ENCODE measurements around the gene CLDND1. TPM values are rescaled to one million over a fixed set of nuclear protein-coding genes. Genes with fewer than 3 reads are reported as not detected.

Gene CLDND1
- total RNA-seq, 1 donor from 2014 or later: 90.9 TPM

DNA sequence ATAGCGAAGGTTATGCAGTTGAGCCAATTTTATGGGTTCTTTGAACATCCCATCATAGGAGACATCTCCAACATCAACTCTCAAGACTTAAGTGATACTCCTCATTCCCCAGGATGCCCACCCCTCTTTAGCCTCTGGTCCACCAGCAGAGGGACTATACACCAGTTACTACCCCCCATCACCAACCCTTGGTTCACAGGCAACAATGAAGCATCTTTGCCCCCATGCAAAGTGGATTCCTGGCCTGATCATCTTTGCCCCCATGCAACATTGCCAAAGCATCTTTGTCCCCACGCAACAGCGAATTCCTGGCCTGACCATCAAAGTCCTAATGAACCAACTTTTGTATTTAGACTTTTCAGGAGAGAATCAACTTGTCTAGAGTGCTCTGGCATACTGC, 28.1 kb upstream of the CLDND1 start:
- no peak for DNase-seq
- TF ChIP-seq, protein P1, sequence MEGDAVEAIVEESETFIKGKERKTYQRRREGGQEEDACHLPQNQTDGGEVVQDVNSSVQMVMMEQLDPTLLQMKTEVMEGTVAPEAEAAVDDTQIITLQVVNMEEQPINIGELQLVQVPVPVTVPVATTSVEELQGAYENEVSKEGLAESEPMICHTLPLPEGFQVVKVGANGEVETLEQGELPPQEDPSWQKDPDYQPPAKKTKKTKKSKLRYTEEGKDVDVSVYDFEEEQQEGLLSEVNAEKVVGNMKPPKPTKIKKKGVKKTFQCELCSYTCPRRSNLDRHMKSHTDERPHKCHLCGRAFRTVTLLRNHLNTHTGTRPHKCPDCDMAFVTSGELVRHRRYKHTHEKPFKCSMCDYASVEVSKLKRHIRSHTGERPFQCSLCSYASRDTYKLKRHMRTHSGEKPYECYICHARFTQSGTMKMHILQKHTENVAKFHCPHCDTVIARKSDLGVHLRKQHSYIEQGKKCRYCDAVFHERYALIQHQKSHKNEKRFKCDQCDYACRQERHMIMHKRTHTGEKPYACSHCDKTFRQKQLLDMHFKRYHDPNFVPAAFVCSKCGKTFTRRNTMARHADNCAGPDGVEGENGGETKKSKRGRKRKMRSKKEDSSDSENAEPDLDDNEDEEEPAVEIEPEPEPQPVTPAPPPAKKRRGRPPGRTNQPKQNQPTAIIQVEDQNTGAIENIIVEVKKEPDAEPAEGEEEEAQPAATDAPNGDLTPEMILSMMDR (IDR thresholded peaks at IDR 0.05): no peak

DNA sequence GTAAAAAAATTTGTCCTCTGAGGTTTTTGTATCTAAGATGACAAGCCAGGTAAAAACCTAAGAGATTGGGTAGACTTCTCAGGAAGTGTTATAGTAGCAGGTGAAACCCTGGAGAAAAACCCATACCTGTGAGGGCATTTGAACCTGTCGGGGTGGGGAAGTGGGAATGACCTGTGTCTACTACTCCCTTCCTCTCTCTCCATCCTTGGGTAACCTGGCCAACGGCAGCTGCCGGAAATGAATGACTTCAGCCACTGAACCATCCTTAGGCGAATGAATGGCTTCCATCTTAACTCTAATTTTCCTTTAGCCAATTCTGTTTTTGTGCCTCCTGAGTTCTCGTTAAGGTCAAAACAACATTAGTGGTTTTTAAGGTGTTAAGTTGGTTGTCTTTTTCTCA, 25.8 kb upstream of the CLDND1 start:
- intact Hi-C loops (cut with DNase I): no loop called here
- DNase-seq: no peak
- H3K4me3 ChIP-seq: no peak overlapping the region
- no peaks in the 10 kb centered on the region for H3K9me3 ChIP-seq
- no peaks in the 10 kb centered on the region for H3K4me1 ChIP-seq
- H3K27ac ChIP-seq: no peak overlapping the region
- no peaks in the 10 kb centered on the region for H3K36me3 ChIP-seq
- H3K27me3 ChIP-seq: no peaks in the 10 kb centered on the region
- TF ChIP-seq, protein P1 (IDR thresholded peaks at IDR 0.05): no peak
- ATAC-seq: no peak

More for the DNA sequence above, 28.1 kb upstream of the CLDND1 start:
- H3K4me3 ChIP-seq: no peak overlapping the region
- H3K27me3 ChIP-seq: peaks cover 4% of the 10 kb centered on the region
- H3K27ac ChIP-seq: no peak overlapping the region
- H3K36me3 ChIP-seq: no peaks in the 10 kb centered on the region
- intact Hi-C loops (cut with DNase I): no loop called here
- H3K4me1 ChIP-seq: no peaks in the 10 kb centered on the region
- H3K9me3 ChIP-seq: no peaks in the 10 kb centered on the region
- no peak for ATAC-seq

DNA sequence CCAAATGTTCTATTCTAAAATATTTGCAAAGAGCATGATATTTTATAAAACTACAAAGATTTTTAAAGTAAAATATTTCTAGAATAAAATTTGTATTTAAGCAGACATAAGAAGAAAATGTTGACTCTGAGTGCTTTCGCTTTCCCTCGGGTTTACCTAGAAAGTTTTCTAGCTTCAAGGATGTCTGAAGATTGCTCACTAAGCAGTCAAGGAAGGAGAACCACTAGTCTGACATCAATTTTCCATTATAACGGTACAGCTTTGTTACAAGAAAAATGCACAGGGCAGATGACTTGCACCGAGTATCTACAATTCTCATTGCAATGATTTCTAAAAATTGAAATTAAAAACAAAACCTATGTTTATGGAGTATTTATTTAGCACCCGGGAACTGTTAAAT, 23.2 kb upstream of the CLDND1 start:
- intact Hi-C loops (cut with DNase I): no loop called here
- ATAC-seq: no peak

DNA sequence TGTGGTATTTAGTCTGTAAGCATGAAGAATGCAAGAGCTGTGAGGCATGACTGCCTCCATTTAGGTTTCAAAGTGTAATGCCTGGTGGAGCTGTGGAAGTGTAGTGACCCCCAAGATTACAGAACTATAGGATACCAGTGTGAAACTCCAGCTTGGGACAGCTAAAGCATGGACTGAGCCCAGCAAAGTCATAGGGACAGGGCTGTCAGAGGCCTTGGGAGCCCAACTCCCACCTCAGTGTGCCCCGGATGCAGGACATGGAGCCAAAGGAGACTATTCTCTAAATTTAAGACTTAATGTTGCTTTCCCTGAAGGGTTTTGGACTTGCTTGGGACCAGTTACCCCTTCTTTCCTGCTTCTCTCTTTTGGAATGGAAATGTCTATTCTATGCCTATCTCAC, 19.9 kb upstream of the CLDND1 start:
- H3K9me3 ChIP-seq: no peaks in the 10 kb centered on the region
- intact Hi-C loops (cut with DNase I): no loop called here
- no peaks in the 10 kb centered on the region for H3K4me1 ChIP-seq
- ATAC-seq: no peak
- TF ChIP-seq, protein P1 (IDR thresholded peaks at IDR 0.05): no peak
- no peaks in the 10 kb centered on the region for H3K36me3 ChIP-seq
- DNase-seq: no peak
- no peak overlapping the region for H3K4me3 ChIP-seq
- H3K27ac ChIP-seq: no peak overlapping the region
- H3K27me3 ChIP-seq: no peaks in the 10 kb centered on the region

More for the DNA sequence above, 23.2 kb upstream of the CLDND1 start:
- TF ChIP-seq, protein P1 (IDR thresholded peaks at IDR 0.05): no peak
- Histone ChIP-seq H3K27ac (no peak overlapping the region), H3K9me3 (no peaks in the 10 kb centered on the region), H3K36me3 (no peaks in the 10 kb centered on the region), H3K4me3 (no peak overlapping the region), H3K4me1 (no peaks in the 10 kb centered on the region), H3K27me3 (no peaks in the 10 kb centered on the region)
- DNase-seq: no peak

DNA sequence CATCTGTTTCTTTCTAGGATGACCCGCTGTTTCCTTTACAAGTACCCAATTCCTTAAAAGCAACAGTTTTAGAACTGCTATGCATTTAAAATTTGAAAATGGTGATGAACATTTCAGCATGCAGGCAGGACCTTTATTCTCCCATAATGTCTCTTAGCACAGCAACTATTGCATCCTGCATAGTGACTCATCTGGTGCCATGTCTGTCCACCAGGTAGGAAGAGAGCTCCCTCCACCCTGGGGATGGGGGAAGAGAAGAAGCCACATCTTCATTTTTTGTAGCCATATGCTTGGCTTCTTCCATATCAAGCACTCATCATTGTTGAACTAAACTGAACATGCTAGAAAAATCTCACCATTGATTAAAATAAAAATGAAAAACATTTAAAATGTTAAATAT, 19.0 kb upstream of the CLDND1 start:
- TF ChIP-seq, protein P1 (IDR thresholded peaks at IDR 0.05): no peak
- Histone ChIP-seq H3K27me3 (no peaks in the 10 kb centered on the region), H3K27ac (no peak overlapping the region), H3K4me1 (no peaks in the 10 kb centered on the region), H3K4me3 (no peak overlapping the region), H3K9me3 (no peaks in the 10 kb centered on the region), H3K36me3 (no peaks in the 10 kb centered on the region)
- ATAC-seq: no peak
- intact Hi-C loops (cut with DNase I): no loop called here
- DNase-seq: no peak

GRCh38 chr3:98540346-98540745, 17.6 kb upstream of the CLDND1 start:
- H3K4me1 ChIP-seq: no peaks in the 10 kb centered on the region
- intact Hi-C loops (cut with DNase I): no loop called here
- ATAC-seq (no peak), DNase-seq (no peak)
- no peak overlapping the region for H3K4me3 ChIP-seq
- no peak overlapping the region for H3K27ac ChIP-seq
- no peaks in the 10 kb centered on the region for H3K27me3 ChIP-seq
- H3K9me3 ChIP-seq: no peaks in the 10 kb centered on the region
- H3K36me3 ChIP-seq: no peaks in the 10 kb centered on the region
- TF ChIP-seq, protein P1 (IDR thresholded peaks at IDR 0.05): no peak
